NK-92 (cell line): ENCODE data around the gene MT1A.

ENCODE experiments used
- DNase-seq: peaks from one replicate; lab custom pipeline; 2025; ENCODE audit not compliant: unreplicated experiment; lab: John Stamatoyannopoulos, UW

The MT1A gene

GRCh38 chr16:56637814-56638750 is at the start of gene MT1A:
Gene MT1A, plus strand, starts transcription at chr16:56638666. Its CDS starts 73 bp downstream, at chr16:56638739.
- no peak for DNase-seq

DNA sequence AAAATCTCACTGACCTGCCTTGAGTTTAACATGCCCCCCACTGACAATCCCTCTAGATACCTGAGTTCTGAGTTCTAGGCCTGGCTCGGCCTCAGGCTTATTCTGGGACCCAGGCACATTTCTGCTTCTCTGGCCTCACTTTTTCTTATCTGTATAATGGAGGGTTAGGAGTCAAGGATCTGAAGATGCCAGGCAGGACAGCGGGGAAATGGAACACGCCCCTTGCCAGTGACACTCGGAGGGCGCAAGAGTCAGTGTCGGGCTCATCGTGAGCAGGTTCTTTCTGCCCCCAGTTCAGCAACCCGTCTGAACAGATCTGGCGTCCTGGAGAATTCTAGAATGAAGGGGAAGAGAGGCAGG is 49.7 kb upstream of the MT1A start:
- DNase-seq = no peak

DNA sequence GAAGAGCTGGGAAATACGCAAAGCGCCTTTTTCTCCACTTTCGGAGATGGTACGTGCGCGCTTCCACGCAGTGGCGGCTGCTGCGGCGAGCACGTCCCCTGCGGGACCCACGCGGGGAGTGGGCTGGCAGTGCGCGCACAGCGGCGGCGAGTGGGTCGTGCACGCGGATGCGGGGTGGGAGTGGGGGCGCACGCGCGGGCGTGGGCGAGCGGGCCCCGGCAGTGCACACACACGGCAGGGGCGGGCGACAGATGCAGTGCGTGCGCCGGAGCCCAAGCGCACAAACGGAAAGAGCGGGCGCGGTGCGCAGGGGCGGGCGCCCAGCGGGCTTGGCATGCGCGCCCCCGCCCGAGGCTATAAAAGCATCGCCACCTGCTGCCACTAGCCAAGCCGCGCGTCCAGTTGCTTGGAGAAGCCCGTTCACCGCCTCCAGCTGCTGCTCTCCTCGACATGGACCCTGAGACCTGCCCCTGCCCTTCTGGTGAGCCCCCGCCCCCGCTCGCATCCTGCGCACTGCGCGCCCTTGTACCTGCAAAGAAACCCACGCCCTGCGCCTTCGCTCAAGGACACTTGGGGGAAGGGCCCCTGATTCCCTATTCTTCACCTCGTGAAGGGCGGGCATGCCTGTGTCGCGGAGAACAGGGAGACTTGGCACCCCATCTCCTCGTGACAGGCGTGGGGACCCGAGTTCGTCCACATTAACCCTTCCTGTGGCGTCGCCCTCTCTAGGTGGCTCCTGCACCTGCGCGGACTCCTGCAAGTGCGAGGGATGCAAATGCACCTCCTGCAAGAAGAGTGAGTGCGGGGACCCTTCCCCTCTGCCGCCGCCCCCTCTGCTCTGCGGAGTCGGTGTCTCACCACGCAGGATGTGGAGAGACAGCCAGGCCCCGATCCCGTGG is 49.1 kb upstream of the MT1A start, which contains the start of gene MT3:
TSS of gene MT3 (plus strand) at position 388 of the 899 bp plus-strand sequence. CDS start at position 451, 63 bp downstream.
- no peak for DNase-seq

- DNase-seq = no peak
Observed at GRCh38 chr16:56591377-56592060, 46.9 kb upstream of the MT1A start.

DNA sequence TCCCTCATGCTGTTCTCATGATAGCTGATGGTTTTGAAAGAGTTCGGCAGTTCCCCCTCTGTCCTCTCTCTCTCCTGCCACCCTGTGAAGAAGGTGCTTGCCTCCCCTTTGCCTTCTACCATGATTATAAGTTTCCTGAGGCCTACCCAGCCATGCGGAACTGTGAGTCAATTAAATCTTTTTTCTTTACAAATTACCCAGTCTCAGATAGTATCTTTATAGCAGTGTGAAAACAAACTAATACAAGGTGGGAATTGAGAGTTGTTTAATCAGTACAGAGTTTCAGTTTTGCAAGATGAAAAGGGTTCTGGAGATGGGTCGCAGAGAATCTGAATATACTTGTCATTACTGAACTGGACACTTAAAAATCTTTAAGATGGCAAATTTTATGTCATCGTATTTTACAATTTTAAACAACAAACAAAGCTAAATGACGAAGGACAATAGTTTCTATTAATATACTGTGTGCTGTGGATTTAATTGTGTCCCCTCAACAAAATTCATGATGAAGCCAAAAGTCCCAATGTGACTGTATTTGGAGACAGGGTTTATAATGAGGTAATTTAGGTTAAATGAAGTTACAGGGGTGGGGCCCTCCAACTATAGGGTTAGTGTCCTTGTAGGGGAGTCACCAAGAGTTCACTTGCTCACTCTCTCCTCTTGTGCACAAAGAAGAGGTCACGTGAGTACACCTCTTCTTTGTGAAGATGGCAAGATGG is 44.7 kb upstream of the MT1A start:
- no peak for DNase-seq

- no peak for DNase-seq
Observed at GRCh38 chr16:56594292-56594619, 44.2 kb upstream of the MT1A start.

DNA sequence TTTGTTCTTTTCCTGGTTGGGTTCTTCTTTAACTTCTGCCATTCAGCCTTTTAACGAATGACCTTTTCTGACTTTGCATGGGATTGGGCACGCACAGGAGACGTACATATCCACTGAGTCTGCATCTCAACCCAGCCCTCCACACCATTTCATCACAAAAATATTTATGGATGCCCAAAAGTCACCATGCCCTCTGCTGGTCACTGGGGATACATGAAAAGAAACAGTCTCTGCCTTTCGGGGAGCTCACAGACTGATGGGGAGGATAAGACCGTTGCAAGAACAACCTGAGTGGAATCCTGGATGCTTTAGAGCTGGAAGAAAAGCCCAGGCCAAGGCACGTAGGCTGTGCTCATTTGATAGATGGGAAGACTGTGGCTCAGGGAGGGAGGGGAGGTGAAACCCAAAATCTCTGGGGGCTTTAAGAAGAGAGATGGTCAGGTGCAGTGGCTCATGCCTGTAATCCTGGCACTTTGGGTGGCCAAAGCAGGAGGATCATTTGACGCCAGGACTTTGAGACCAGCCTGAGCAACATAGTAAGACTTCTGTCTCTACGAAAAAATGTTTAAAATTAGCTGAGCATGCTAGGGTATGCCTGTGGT is 38.0 kb upstream of the MT1A start:
- no peak for DNase-seq

- no peak for DNase-seq
Observed at GRCh38 chr16:56601325-56601724, 37.1 kb upstream of the MT1A start.

GRCh38 chr16:56603589-56603988 is 34.9 kb upstream of the MT1A start:
- no peak for DNase-seq

DNA sequence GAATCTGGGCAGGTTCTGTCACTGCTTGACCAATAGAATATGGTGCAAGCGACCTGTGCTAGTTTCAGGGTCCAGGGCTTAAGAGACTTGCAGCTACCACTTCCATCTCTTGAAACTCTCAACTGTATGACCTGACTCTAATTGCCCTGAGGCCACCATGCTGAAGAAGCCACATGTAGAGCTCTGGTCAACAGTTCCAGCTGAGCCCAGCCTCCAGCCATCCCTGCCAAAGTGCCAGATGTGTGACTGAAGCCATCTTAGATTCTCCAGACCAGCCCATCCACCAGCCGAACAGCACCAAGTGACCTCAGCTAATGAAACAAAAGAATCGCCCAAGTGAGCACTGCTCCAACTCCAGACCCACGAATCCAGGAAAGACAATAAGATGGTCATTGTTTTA is 33.5 kb upstream of the MT1A start:
- no peak for DNase-seq

DNA sequence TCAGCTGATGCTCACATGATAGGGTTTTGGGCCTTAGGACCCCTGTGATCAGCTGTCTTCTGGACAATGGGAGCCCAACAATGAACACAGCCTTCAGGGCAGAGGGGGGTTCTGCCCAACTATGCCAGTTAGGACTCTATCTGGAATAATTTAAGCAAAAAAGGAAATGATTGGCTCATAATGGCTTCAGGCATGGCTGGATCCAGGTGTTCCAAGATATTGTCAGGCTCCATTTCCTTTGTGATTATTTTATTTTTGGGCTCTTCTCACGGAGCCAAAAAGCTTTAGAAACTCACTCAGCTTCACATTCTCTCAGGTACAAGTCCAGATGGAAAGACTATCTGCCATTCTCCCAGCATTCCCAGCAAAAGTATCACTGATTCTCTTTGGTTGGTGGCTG is 33.0 kb upstream of the MT1A start:
- no peak for DNase-seq

GRCh38 chr16:56606071-56606475 is 32.4 kb upstream of the MT1A start:
- DNase-seq = no peak

- no peak for DNase-seq
Observed at GRCh38 chr16:56606476-56607108, 31.9 kb upstream of the MT1A start.

DNA sequence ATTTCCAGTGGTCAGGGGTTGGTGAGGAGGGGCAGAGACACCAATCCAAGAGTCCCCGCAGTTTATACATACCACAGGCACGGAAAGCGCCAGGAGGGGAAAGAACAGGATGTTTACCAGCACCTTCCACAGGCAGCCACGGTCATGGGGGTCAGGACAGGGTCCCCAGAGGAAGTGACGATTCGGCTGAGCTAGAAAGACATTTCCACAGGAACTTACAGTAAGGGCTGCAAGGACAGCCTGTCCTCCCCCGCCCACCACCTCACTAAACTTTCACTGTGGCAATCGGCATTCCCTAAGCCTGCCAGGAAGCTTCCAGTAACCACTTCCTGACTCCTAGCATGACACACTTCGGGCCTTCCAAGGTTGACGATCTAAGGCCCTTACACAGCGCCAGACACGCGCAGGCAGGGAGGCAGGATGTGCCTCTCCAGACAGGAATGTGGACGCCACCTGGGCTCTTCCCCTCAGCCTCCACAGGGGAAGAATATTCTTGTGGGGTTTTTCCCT is 31.3 kb upstream of the MT1A start:
- no peak for DNase-seq

DNA sequence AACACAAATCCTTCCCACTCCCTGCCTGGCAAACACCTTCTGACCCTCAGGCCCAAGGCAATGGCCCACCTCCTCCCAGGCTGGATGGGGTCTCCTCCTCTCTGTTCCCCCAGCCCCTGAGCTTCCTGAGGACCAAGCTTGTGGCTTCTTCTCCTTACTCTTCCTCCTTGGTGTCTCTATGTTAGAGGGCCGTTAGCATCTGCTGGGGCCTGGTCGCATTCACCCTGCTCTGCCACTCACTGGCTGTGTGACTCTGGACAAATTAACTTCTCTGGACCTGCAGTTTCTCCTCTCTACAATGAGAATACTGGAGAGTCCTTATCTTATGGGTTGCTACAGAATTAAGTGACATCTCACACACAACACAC is 30.8 kb upstream of the MT1A start:
- no peak for DNase-seq

GRCh38 chr16:56608043-56608875 is 30.2 kb upstream of the MT1A start, which contains the start of gene MT2A:
Gene MT2A, plus strand, starts transcription at chr16:56608584. Its CDS starts 72 bp downstream, at chr16:56608656.
- DNase-seq = no peak

- no peak for DNase-seq
Observed at GRCh38 chr16:56608876-56609462, 29.5 kb upstream of the MT1A start.

DNA sequence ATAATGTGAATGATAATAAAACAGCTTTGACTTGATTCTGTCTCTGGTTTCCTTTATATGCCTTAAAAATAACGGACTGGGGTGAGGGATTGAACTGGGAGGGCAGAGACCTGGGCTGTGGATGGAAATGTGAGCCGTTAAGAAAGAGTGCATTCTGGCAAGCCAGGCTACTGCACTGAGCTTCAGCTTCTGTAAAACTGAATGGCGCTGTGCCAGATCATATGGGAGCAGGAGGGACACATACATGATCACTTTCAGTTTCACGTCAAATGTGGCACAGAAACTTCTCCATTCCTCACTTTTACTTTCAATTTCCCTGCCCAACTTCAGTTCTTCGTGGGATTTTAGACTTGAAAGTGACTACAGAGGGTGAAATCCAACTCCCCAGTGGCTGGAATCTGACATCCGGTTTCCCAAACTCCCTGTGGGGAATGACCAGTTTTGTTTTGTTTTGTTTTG is 29.0 kb upstream of the MT1A start:
- no peak for DNase-seq
